ENCODE measurements around the gene ERVFRD-1. TPM values are rescaled to one million over a fixed set of nuclear protein-coding genes. Genes with fewer than 3 reads are reported as not detected.

ERVFRD-1 gene
- total and polyA plus RNA-seq, 2 of the 13 experiments (the other 11 are each of a cell fraction or from before 2014, with no cell fraction given), result not detected

- 0 out of 2 replicates have a peak, but pooled peaks have one; percentile 54 for TF ChIP-seq GFI1 (CRISPR knock-in tag; IDR thresholded peaks at IDR 0.05; ENCODE audit: borderline replicate concordance)
- TF ChIP-seq DR1 (CRISPR knock-in tag; IDR thresholded peaks at IDR 0.05), result no peak
- TF ChIP-seq ZNF44 (CRISPR knock-in tag; IDR thresholded peaks at IDR 0.05), result 0 out of 2 replicates have a peak, but pooled peaks have one; percentile 55
- TF ChIP-seq HNF4G (IDR thresholded peaks at IDR 0.05; ENCODE audit: borderline replicate concordance, low read depth, low read length), result no peak
- peak; percentile 36; the same call in 1 of the 2 replicates for TF ChIP-seq HNF4G (CRISPR knock-in tag; IDR thresholded peaks at IDR 0.05; ENCODE audit: borderline replicate concordance, low read depth)
- TF ChIP-seq, protein P1, sequence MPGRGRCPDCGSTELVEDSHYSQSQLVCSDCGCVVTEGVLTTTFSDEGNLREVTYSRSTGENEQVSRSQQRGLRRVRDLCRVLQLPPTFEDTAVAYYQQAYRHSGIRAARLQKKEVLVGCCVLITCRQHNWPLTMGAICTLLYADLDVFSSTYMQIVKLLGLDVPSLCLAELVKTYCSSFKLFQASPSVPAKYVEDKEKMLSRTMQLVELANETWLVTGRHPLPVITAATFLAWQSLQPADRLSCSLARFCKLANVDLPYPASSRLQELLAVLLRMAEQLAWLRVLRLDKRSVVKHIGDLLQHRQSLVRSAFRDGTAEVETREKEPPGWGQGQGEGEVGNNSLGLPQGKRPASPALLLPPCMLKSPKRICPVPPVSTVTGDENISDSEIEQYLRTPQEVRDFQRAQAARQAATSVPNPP (CRISPR knock-in tag; IDR thresholded peaks at IDR 0.05), result no peak
- TF ChIP-seq BCL3 (CRISPR knock-in tag; IDR thresholded peaks at IDR 0.05), result no peak; the same call in 1 of the 2 replicates
- 0 out of 4 replicates have a peak, but pooled peaks of 1 of the 2 experiments have one; percentile 25 for TF ChIP-seq NR2F1 (CRISPR knock-in tag; IDR thresholded peaks at IDR 0.05)
- TF ChIP-seq PTBP1 (IDR thresholded peaks at IDR 0.05; ENCODE audit: low read depth, low read length, poor library complexity, severe bottlenecking), result no peak
- TF ChIP-seq SIX4 (CRISPR knock-in tag; IDR thresholded peaks at IDR 0.05), result no peak
- TF ChIP-seq GPBP1L1 (CRISPR knock-in tag; IDR thresholded peaks at IDR 0.05), result no peak
- no peak; the same call in 1 of the 2 replicates for TF ChIP-seq NCOA1 (CRISPR knock-in tag; IDR thresholded peaks at IDR 0.05)
- TF ChIP-seq, protein P2, sequence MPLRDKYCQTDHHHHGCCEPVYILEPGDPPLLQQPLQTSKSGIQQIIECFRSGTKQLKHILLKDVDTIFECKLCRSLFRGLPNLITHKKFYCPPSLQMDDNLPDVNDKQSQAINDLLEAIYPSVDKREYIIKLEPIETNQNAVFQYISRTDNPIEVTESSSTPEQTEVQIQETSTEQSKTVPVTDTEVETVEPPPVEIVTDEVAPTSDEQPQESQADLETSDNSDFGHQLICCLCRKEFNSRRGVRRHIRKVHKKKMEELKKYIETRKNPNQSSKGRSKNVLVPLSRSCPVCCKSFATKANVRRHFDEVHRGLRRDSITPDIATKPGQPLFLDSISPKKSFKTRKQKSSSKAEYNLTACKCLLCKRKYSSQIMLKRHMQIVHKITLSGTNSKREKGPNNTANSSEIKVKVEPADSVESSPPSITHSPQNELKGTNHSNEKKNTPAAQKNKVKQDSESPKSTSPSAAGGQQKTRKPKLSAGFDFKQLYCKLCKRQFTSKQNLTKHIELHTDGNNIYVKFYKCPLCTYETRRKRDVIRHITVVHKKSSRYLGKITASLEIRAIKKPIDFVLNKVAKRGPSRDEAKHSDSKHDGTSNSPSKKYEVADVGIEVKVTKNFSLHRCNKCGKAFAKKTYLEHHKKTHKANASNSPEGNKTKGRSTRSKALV (CRISPR knock-in tag; IDR thresholded peaks at IDR 0.05), result no peak
- TF ChIP-seq ZNF567 (CRISPR knock-in tag; IDR thresholded peaks at IDR 0.05; ENCODE audit: borderline replicate concordance), result no peak
- no peak for TF ChIP-seq SOX6 (IDR thresholded peaks at IDR 0.05)
- TF ChIP-seq SOX6 (CRISPR knock-in tag; IDR thresholded peaks at IDR 0.05), result peak; percentile 38; the same call in 1 of the 2 replicates
- no peak for TF ChIP-seq ZNF766 (CRISPR knock-in tag; IDR thresholded peaks at IDR 0.05; ENCODE audit: borderline replicate concordance)
- TF ChIP-seq ZSCAN5A (CRISPR knock-in tag; IDR thresholded peaks at IDR 0.05; ENCODE audit: borderline replicate concordance), result no peak
- peak; percentile 64; the same call in 1 of the 2 replicates for TF ChIP-seq ZNF619 (CRISPR knock-in tag; IDR thresholded peaks at IDR 0.05)
- peak; percentile 53; the same call in 1 of the 2 replicates for TF ChIP-seq SIN3A (IDR thresholded peaks at IDR 0.05; ENCODE audit: borderline replicate concordance, low read depth, low read length)
- TF ChIP-seq SRY (CRISPR knock-in tag; IDR thresholded peaks at IDR 0.05), result no peak
- 0 out of 2 replicates have a peak, but pooled peaks have one; percentile 66 for TF ChIP-seq ZNF792 (CRISPR knock-in tag; IDR thresholded peaks at IDR 0.05)
- no peak for TF ChIP-seq LCORL (IDR thresholded peaks at IDR 0.05)
- 0 out of 2 replicates have a peak, but pooled peaks have one; percentile 25 for TF ChIP-seq LCORL (CRISPR knock-in tag; IDR thresholded peaks at IDR 0.05)
These were observed 17.1 kb downstream of the ERVFRD-1 start (continued) for GRCh38 chr6:11094411-11094851.

All from HepG2 (cell line).